ENCODE measurements around the gene SLC22A7.
"Not testable (repeated sequence)": the region's sequence is repeated elsewhere in the genome, so short reads cannot be mapped to it uniquely, and the experiment has no call there.

Gene SLC22A7

GRCh38 chr6:43302126-43302525 is 4.1 kb downstream of the SLC22A7 start:
- no peaks in the 10 kb centered on the region for H3K9me2 ChIP-seq (replicated peaks; ENCODE audit: insufficient read depth, low read length)
- no peaks in the 10 kb centered on the region for H3K27me3 ChIP-seq (replicated peaks; ENCODE audit: insufficient read depth, low read length)
- no peaks in the 10 kb centered on the region for H3K79me2 ChIP-seq (ENCODE audit: low read length)
- H3K4me2 ChIP-seq (ENCODE audit: low read depth, low read length) = no peak overlapping the region
- no peaks in the 10 kb centered on the region for H3F3A ChIP-seq (ENCODE audit: insufficient read depth, low read length)
- no peaks in the 10 kb centered on the region for H3K9me3 ChIP-seq (replicated peaks; ENCODE audit: insufficient read depth, low read length)
- H3K9ac ChIP-seq (ENCODE audit: low read length) = no peak overlapping the region
- H3K4me3 ChIP-seq (ENCODE audit: low read length) = no peak overlapping the region
- H4K20me1 ChIP-seq (ENCODE audit: insufficient read depth, low read length) = no peaks in the 10 kb centered on the region
- H3K4me1 ChIP-seq (ENCODE audit: low read length) = no peaks in the 10 kb centered on the region
- no peak overlapping the region for H3K27ac ChIP-seq (ENCODE audit: low read length)
- H2AFZ ChIP-seq (ENCODE audit: low read length) = no peak overlapping the region
- no peak for DNase-seq
- no peaks in the 10 kb centered on the region for H3K36me3 ChIP-seq (replicated peaks; ENCODE audit: insufficient read depth, low read length)
- TF ChIP-seq EZH2 (optimal IDR thresholded peaks at IDR 0.05; ENCODE audit: low read depth, low read length) (no peak), EZH2phosphoT487 (IDR thresholded peaks at IDR 0.05; ENCODE audit: low read length) (no peak), CTCF (IDR thresholded peaks at IDR 0.05; ENCODE audit: low read length) (no peak)

GRCh38 chr6:43303006-43303405 is 4.9 kb downstream of the SLC22A7 start:
- not testable (repeated sequence) for H3K4me3 ChIP-seq (ENCODE audit: low read length); H4K20me1 ChIP-seq (ENCODE audit: insufficient read depth, low read length); H2AFZ ChIP-seq (ENCODE audit: low read length); H3K27me3 ChIP-seq (replicated peaks; ENCODE audit: insufficient read depth, low read length); H3K27ac ChIP-seq (ENCODE audit: low read length); H3K4me1 ChIP-seq (ENCODE audit: low read length); DNase-seq; H3K9me2 ChIP-seq (replicated peaks; ENCODE audit: insufficient read depth, low read length); H3K79me2 ChIP-seq (ENCODE audit: low read length); H3F3A ChIP-seq (ENCODE audit: insufficient read depth, low read length); H3K36me3 ChIP-seq (replicated peaks; ENCODE audit: insufficient read depth, low read length); H3K9me3 ChIP-seq (replicated peaks; ENCODE audit: insufficient read depth, low read length); H3K4me2 ChIP-seq (ENCODE audit: low read depth, low read length); H3K9ac ChIP-seq (ENCODE audit: low read length)

- Histone ChIP-seq H3K4me1 (ENCODE audit: low read length) (no peaks in the 10 kb centered on the region), H3K9ac (ENCODE audit: low read length) (no peak overlapping the region), H4K20me1 (ENCODE audit: insufficient read depth, low read length) (no peaks in the 10 kb centered on the region), H3F3A (ENCODE audit: insufficient read depth, low read length) (no peaks in the 10 kb centered on the region), H2AFZ (ENCODE audit: low read length) (no peak overlapping the region), H3K4me3 (ENCODE audit: low read length) (no peak overlapping the region), H3K9me3 (replicated peaks; ENCODE audit: insufficient read depth, low read length) (no peaks in the 10 kb centered on the region), H3K36me3 (replicated peaks; ENCODE audit: insufficient read depth, low read length) (no peaks in the 10 kb centered on the region), H3K27ac (ENCODE audit: low read length) (no peak overlapping the region), H3K4me2 (ENCODE audit: low read depth, low read length) (no peak overlapping the region), H3K79me2 (ENCODE audit: low read length) (no peaks in the 10 kb centered on the region), H3K9me2 (replicated peaks; ENCODE audit: insufficient read depth, low read length) (no peaks in the 10 kb centered on the region), H3K27me3 (replicated peaks; ENCODE audit: insufficient read depth, low read length) (no peaks in the 10 kb centered on the region)
- DNase-seq = no peak
- no peak for TF ChIP-seq CTCF (IDR thresholded peaks at IDR 0.05; ENCODE audit: low read length)
- no peak for TF ChIP-seq EZH2 (optimal IDR thresholded peaks at IDR 0.05; ENCODE audit: low read depth, low read length)
- no peak for TF ChIP-seq EZH2phosphoT487 (IDR thresholded peaks at IDR 0.05; ENCODE audit: low read length)
Measured at GRCh38 chr6:43303751-43304331, 5.8 kb downstream of the SLC22A7 start.

GRCh38 chr6:43304361-43304760 is 6.3 kb downstream of the SLC22A7 start:
- Histone ChIP-seq H4K20me1 (ENCODE audit: insufficient read depth, low read length) (no peaks in the 10 kb centered on the region), H3K9ac (ENCODE audit: low read length) (no peak overlapping the region), H3K36me3 (replicated peaks; ENCODE audit: insufficient read depth, low read length) (no peaks in the 10 kb centered on the region), H3K9me2 (replicated peaks; ENCODE audit: insufficient read depth, low read length) (no peaks in the 10 kb centered on the region), H3K4me2 (ENCODE audit: low read depth, low read length) (no peak overlapping the region), H3K27ac (ENCODE audit: low read length) (no peak overlapping the region), H3K4me3 (ENCODE audit: low read length) (no peak overlapping the region), H3K4me1 (ENCODE audit: low read length) (no peaks in the 10 kb centered on the region), H3K27me3 (replicated peaks; ENCODE audit: insufficient read depth, low read length) (no peaks in the 10 kb centered on the region), H3K79me2 (ENCODE audit: low read length) (no peaks in the 10 kb centered on the region), H3F3A (ENCODE audit: insufficient read depth, low read length) (no peaks in the 10 kb centered on the region), H3K9me3 (replicated peaks; ENCODE audit: insufficient read depth, low read length) (no peaks in the 10 kb centered on the region), H2AFZ (ENCODE audit: low read length) (no peak overlapping the region)
- TF ChIP-seq EZH2phosphoT487 (IDR thresholded peaks at IDR 0.05; ENCODE audit: low read length) (no peak), EZH2 (optimal IDR thresholded peaks at IDR 0.05; ENCODE audit: low read depth, low read length) (no peak), CTCF (IDR thresholded peaks at IDR 0.05; ENCODE audit: low read length) (no peak)
- no peak for DNase-seq
